ENCODE results near the gene PAFAH1B1. TPM values are rescaled to one million over a fixed set of nuclear protein-coding genes. Genes with fewer than 3 reads are reported as not detected.

PAFAH1B1 gene
- total RNA-seq, 1 experiment from 2014 or later: 114 TPM

DNA sequence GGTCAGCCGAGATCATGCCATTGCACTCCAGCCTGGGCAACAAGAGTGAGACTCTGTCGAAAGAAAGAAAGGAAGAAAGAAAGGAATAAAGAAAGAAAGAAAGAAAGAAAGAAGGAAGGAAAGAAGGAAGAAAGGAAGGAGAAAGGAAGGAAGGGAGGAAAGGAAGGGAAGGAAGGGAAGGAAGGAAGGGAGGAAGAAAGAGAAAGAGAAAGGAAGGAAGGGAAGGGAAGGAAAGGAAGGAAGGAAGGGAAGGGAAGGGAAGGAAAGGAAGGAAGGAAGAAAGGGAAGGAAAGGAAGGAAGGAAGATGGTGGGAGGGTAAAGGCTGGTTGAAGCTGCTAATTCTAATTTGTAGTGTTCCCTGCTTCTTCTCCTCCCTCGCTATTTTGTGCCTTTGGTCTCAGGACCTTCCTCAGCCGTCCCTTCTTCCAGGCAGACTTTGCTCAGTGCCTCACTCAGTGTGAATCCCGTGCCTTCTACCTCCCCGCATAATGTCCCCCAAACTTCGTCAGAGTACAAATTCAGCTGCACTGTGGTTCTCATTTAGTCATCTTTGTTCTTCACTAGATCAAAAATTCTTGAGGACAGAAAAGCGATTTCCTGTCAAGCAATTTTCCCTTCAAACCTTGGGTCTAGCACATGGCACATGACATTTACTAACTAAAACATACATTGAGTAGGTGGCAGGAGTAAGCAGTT lies 31.1 kb upstream of the PAFAH1B1 start (continued):
- TF ChIP-seq FOXK1 (CRISPR knock-in tag; IDR thresholded peaks at IDR 0.05): no peak
- TF ChIP-seq SP1 (CRISPR knock-in tag; conservative IDR thresholded peaks at IDR 0.05): no peak
- TF ChIP-seq, protein P1, sequence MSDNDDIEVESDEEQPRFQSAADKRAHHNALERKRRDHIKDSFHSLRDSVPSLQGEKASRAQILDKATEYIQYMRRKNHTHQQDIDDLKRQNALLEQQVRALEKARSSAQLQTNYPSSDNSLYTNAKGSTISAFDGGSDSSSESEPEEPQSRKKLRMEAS (CRISPR knock-in tag; IDR thresholded peaks at IDR 0.05): no peak
- TF ChIP-seq, protein P2, sequence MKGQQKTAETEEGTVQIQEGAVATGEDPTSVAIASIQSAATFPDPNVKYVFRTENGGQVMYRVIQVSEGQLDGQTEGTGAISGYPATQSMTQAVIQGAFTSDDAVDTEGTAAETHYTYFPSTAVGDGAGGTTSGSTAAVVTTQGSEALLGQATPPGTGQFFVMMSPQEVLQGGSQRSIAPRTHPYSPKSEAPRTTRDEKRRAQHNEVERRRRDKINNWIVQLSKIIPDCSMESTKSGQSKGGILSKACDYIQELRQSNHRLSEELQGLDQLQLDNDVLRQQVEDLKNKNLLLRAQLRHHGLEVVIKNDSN (CRISPR knock-in tag; IDR thresholded peaks at IDR 0.05): no peak
- no peak for TF ChIP-seq ZNF416 (CRISPR knock-in tag; IDR thresholded peaks at IDR 0.05)
- no peak for TF ChIP-seq SMAD4 (CRISPR knock-in tag; IDR thresholded peaks at IDR 0.05)
- TF ChIP-seq, protein P3, sequence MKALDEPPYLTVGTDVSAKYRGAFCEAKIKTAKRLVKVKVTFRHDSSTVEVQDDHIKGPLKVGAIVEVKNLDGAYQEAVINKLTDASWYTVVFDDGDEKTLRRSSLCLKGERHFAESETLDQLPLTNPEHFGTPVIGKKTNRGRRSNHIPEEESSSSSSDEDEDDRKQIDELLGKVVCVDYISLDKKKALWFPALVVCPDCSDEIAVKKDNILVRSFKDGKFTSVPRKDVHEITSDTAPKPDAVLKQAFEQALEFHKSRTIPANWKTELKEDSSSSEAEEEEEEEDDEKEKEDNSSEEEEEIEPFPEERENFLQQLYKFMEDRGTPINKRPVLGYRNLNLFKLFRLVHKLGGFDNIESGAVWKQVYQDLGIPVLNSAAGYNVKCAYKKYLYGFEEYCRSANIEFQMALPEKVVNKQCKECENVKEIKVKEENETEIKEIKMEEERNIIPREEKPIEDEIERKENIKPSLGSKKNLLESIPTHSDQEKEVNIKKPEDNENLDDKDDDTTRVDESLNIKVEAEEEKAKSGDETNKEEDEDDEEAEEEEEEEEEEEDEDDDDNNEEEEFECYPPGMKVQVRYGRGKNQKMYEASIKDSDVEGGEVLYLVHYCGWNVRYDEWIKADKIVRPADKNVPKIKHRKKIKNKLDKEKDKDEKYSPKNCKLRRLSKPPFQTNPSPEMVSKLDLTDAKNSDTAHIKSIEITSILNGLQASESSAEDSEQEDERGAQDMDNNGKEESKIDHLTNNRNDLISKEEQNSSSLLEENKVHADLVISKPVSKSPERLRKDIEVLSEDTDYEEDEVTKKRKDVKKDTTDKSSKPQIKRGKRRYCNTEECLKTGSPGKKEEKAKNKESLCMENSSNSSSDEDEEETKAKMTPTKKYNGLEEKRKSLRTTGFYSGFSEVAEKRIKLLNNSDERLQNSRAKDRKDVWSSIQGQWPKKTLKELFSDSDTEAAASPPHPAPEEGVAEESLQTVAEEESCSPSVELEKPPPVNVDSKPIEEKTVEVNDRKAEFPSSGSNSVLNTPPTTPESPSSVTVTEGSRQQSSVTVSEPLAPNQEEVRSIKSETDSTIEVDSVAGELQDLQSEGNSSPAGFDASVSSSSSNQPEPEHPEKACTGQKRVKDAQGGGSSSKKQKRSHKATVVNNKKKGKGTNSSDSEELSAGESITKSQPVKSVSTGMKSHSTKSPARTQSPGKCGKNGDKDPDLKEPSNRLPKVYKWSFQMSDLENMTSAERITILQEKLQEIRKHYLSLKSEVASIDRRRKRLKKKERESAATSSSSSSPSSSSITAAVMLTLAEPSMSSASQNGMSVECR (CRISPR knock-in tag; IDR thresholded peaks at IDR 0.05; ENCODE audit: borderline replicate concordance): no peak
- TF ChIP-seq, protein P4, sequence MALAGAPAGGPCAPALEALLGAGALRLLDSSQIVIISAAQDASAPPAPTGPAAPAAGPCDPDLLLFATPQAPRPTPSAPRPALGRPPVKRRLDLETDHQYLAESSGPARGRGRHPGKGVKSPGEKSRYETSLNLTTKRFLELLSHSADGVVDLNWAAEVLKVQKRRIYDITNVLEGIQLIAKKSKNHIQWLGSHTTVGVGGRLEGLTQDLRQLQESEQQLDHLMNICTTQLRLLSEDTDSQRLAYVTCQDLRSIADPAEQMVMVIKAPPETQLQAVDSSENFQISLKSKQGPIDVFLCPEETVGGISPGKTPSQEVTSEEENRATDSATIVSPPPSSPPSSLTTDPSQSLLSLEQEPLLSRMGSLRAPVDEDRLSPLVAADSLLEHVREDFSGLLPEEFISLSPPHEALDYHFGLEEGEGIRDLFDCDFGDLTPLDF (CRISPR knock-in tag; IDR thresholded peaks at IDR 0.05): no peak
- TF ChIP-seq FOXJ3 (CRISPR knock-in tag; IDR thresholded peaks at IDR 0.05; ENCODE audit: borderline replicate concordance): no peak

DNA sequence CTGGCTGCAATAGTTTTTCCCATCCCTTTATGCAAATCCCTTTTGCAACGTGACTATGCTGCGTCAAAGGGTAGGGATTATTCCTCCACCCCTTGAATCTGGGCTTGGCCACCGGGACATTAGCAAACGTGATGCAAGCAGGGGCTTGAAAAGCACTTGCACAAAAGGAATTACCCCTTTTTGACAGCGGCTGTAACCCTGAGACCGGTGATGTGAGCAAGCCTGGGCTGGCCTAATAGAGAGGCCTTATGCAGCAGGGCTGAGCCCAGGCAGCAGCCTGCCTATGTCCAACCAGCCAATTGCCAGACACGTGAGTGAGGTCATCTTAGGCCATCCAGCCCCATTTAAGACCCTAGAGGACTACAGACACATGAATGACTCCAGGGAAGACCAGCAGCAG lies 30.4 kb upstream of the PAFAH1B1 start:
- ATAC-seq: no peak; the same call in 1 of the 2 replicates
- peaks cover 5% of the 10 kb centered on the region for H3K27me3 Mint-ChIP-seq (ENCODE audit: low read depth)
- peaks cover 16% of the 10 kb centered on the region for H3K36me3 Mint-ChIP-seq
- POLR2A ChIA-PET: no interaction called here
- H3K27ac Mint-ChIP-seq: peak overlapping the region; percentile 17; the same call in 1 of the 2 replicates
- H3K4me3 Mint-ChIP-seq: no peak overlapping the region
- H3K9me3 Mint-ChIP-seq: peaks cover 17% of the 10 kb centered on the region
- DNase-seq (ENCODE audit: low spot score): no peak
- CTCF ChIA-PET: no interaction called here
- 0 out of 2 replicates have a peak, but pooled peaks cover 2% of the 10 kb centered on the region for H3K4me1 Mint-ChIP-seq
- TF ChIP-seq, protein P5, sequence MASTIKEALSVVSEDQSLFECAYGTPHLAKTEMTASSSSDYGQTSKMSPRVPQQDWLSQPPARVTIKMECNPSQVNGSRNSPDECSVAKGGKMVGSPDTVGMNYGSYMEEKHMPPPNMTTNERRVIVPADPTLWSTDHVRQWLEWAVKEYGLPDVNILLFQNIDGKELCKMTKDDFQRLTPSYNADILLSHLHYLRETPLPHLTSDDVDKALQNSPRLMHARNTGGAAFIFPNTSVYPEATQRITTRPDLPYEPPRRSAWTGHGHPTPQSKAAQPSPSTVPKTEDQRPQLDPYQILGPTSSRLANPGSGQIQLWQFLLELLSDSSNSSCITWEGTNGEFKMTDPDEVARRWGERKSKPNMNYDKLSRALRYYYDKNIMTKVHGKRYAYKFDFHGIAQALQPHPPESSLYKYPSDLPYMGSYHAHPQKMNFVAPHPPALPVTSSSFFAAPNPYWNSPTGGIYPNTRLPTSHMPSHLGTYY (CRISPR knock-in tag; IDR thresholded peaks at IDR 0.05): no peak
- TF ChIP-seq, protein P6, sequence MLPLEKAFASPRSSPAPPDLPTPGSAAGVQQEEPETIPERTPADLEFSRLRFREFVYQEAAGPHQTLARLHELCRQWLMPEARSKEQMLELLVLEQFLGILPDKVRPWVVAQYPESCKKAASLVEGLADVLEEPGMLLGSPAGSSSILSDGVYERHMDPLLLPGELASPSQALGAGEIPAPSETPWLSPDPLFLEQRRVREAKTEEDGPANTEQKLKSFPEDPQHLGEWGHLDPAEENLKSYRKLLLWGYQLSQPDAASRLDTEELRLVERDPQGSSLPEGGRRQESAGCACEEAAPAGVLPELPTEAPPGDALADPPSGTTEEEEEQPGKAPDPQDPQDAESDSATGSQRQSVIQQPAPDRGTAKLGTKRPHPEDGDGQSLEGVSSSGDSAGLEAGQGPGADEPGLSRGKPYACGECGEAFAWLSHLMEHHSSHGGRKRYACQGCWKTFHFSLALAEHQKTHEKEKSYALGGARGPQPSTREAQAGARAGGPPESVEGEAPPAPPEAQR (CRISPR knock-in tag; IDR thresholded peaks at IDR 0.05): no peak
- TF ChIP-seq, protein P1 (CRISPR knock-in tag; IDR thresholded peaks at IDR 0.05): no peak
- TF ChIP-seq NR1H2 (CRISPR knock-in tag; IDR thresholded peaks at IDR 0.05) (no peak), ZNF263 (CRISPR knock-in tag; IDR thresholded peaks at IDR 0.05; ENCODE audit: low read depth) (no peak), JAZF1 (CRISPR knock-in tag; IDR thresholded peaks at IDR 0.05) (no peak), EMX1 (CRISPR knock-in tag; IDR thresholded peaks at IDR 0.05) (no peak), SOX15 (CRISPR knock-in tag; IDR thresholded peaks at IDR 0.05) (no peak), SP1 (CRISPR knock-in tag; conservative IDR thresholded peaks at IDR 0.05) (no peak), ZNF219 (CRISPR knock-in tag; IDR thresholded peaks at IDR 0.05; ENCODE audit: borderline replicate concordance) (no peak), ZNF138 (CRISPR knock-in tag; conservative IDR thresholded peaks at IDR 0.05) (no peak)
- TF ChIP-seq, protein P3 (CRISPR knock-in tag; IDR thresholded peaks at IDR 0.05; ENCODE audit: borderline replicate concordance): no peak
- TF ChIP-seq, protein P7, sequence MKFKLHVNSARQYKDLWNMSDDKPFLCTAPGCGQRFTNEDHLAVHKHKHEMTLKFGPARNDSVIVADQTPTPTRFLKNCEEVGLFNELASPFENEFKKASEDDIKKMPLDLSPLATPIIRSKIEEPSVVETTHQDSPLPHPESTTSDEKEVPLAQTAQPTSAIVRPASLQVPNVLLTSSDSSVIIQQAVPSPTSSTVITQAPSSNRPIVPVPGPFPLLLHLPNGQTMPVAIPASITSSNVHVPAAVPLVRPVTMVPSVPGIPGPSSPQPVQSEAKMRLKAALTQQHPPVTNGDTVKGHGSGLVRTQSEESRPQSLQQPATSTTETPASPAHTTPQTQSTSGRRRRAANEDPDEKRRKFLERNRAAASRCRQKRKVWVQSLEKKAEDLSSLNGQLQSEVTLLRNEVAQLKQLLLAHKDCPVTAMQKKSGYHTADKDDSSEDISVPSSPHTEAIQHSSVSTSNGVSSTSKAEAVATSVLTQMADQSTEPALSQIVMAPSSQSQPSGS (CRISPR knock-in tag; IDR thresholded peaks at IDR 0.05; ENCODE audit: borderline replicate concordance, low read depth): no peak

Data from WTC11 (cell line).